Measurements from ENCODE around the gene PARD3.

DNA sequence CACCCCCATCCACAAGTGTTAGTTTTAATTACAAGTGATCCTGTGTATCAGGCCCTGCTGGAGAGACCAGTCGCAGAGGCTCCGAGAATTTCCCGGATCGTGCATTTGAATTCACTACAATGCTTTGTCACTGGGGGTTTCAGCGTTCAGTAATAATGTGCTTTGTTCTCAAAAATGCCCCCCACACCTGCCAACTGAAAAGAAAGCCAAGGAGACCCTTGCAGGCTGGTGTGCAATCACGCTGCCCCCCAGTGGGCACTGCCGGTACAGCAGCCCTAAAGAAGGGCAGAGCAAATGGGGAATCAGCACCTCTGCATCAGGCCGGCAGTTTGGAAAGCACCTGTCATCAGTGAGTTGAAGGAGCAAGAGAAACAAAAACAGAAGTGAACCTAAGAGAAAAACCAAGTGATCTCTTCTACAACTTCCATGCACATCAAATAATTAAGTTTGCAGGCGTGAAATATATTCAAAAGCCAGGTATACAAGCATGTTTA is 177.6 kb downstream of the PARD3 start:
- TF ChIP-seq POLR2A (IDR thresholded peaks at IDR 0.05): no peak
- TF ChIP-seq, protein P1, sequence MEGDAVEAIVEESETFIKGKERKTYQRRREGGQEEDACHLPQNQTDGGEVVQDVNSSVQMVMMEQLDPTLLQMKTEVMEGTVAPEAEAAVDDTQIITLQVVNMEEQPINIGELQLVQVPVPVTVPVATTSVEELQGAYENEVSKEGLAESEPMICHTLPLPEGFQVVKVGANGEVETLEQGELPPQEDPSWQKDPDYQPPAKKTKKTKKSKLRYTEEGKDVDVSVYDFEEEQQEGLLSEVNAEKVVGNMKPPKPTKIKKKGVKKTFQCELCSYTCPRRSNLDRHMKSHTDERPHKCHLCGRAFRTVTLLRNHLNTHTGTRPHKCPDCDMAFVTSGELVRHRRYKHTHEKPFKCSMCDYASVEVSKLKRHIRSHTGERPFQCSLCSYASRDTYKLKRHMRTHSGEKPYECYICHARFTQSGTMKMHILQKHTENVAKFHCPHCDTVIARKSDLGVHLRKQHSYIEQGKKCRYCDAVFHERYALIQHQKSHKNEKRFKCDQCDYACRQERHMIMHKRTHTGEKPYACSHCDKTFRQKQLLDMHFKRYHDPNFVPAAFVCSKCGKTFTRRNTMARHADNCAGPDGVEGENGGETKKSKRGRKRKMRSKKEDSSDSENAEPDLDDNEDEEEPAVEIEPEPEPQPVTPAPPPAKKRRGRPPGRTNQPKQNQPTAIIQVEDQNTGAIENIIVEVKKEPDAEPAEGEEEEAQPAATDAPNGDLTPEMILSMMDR (IDR thresholded peaks at IDR 0.05): peak; percentile 85 to 94
